Measurements from ENCODE around the gene SETDB1.
A peak's percentile ranks its signal among the peaks of the same experiment; 100 is the strongest.

Gene SETDB1

GRCh38 chr1:150999051-150999674 is 73.0 kb downstream of the SETDB1 start:
- peaks cover 3% of the 10 kb centered on the region for H3K36me3 ChIP-seq (replicated peaks)

GRCh38 chr1:150999926-151000325 is 73.8 kb downstream of the SETDB1 start:
- Histone ChIP-seq H3K36me3 (replicated peaks) (peaks cover 3% of the 10 kb centered on the region), H3K27me3 (replicated peaks) (no peaks in the 10 kb centered on the region), H3K4me3 (ENCODE audit: low read depth, low read length) (no peak overlapping the region), H3K27ac (peak overlapping the region; percentile 75)
- no peak for DNase-seq
- in situ Hi-C loops (cut with HindIII; ENCODE audit: low pct_ligation_motif_present, low sequenced_read_pairs) = no loop called here
- TF ChIP-seq CTCF (IDR thresholded peaks at IDR 0.05; ENCODE audit: low read depth, low read length, missing control alignments) = no peak

More at GRCh38 chr1:150999051-150999674, 73.0 kb downstream of the SETDB1 start:
- in situ Hi-C loops (cut with HindIII; ENCODE audit: low pct_ligation_motif_present, low sequenced_read_pairs) = no loop called here
- no peaks in the 10 kb centered on the region for H3K27me3 ChIP-seq (replicated peaks)
- no peak for TF ChIP-seq CTCF (IDR thresholded peaks at IDR 0.05; ENCODE audit: low read depth, low read length, missing control alignments)
- no peak overlapping the region for H3K4me3 ChIP-seq (ENCODE audit: low read depth, low read length)
- DNase-seq = peak; percentile 84
- peak overlapping the region; percentile 75 for H3K27ac ChIP-seq

- no peak for TF ChIP-seq CTCF (IDR thresholded peaks at IDR 0.05; ENCODE audit: low read depth, low read length, missing control alignments)
- in situ Hi-C loops (cut with HindIII; ENCODE audit: low pct_ligation_motif_present, low sequenced_read_pairs) = no loop called here
- Histone ChIP-seq H3K27me3 (replicated peaks) (no peaks in the 10 kb centered on the region), H3K27ac (no peak overlapping the region), H3K4me3 (ENCODE audit: low read depth, low read length) (no peak overlapping the region), H3K36me3 (replicated peaks) (peaks cover 3% of the 10 kb centered on the region)
- no peak for DNase-seq
Measured at GRCh38 chr1:151000408-151000807, 74.2 kb downstream of the SETDB1 start.

GRCh38 chr1:151001602-151002001 is 75.4 kb downstream of the SETDB1 start:
- TF ChIP-seq CTCF (IDR thresholded peaks at IDR 0.05; ENCODE audit: low read depth, low read length, missing control alignments) = no peak
- in situ Hi-C loops (cut with HindIII; ENCODE audit: low pct_ligation_motif_present, low sequenced_read_pairs) = no loop called here
- no peaks in the 10 kb centered on the region for H3K27me3 ChIP-seq (replicated peaks)
- H3K27ac ChIP-seq = no peak overlapping the region
- no peak for DNase-seq
- no peak overlapping the region for H3K4me3 ChIP-seq (ENCODE audit: low read depth, low read length)
- H3K36me3 ChIP-seq (replicated peaks) = peaks cover 3% of the 10 kb centered on the region

GRCh38 chr1:151002051-151002450 is 75.9 kb downstream of the SETDB1 start:
- in situ Hi-C loops (cut with HindIII; ENCODE audit: low pct_ligation_motif_present, low sequenced_read_pairs) = no loop called here
- DNase-seq = no peak
- H3K36me3 ChIP-seq (replicated peaks) = peaks cover 3% of the 10 kb centered on the region
- H3K4me3 ChIP-seq (ENCODE audit: low read depth, low read length) = no peak overlapping the region
- no peaks in the 10 kb centered on the region for H3K27me3 ChIP-seq (replicated peaks)
- TF ChIP-seq CTCF (IDR thresholded peaks at IDR 0.05; ENCODE audit: low read depth, low read length, missing control alignments) = no peak
- no peak overlapping the region for H3K27ac ChIP-seq

GRCh38 chr1:151002611-151003010 is 76.4 kb downstream of the SETDB1 start:
- no peak for DNase-seq
- H3K4me3 ChIP-seq (ENCODE audit: low read depth, low read length) = no peak overlapping the region
- no peak overlapping the region for H3K27ac ChIP-seq
- no peak for TF ChIP-seq CTCF (IDR thresholded peaks at IDR 0.05; ENCODE audit: low read depth, low read length, missing control alignments)
- in situ Hi-C loops (cut with HindIII; ENCODE audit: low pct_ligation_motif_present, low sequenced_read_pairs) = no loop called here
- H3K27me3 ChIP-seq (replicated peaks) = no peaks in the 10 kb centered on the region
- peaks cover 3% of the 10 kb centered on the region for H3K36me3 ChIP-seq (replicated peaks)
